Mucosa of descending colon (tissue), 3 donors: ENCODE data around the gene CXXC5. TPM values are rescaled to one million over a fixed set of nuclear protein-coding genes. Genes with fewer than 3 reads are reported as not detected.

Source experiments
- ATAC-seq: fragments of 200-7000 bp; cut with Tn5 transposase; one replicate; pipeline ENCODE4 v1.9.1; 2020; ENCODE audit warnings: mild to moderate bottlenecking, moderate library complexity
- DNase-seq, 3 donors: peaks; one replicate each; pipeline ENCODE4 v3.0.0-alpha.2; 2020
- H3K36me3 ChIP-seq: fragments of 200-600 bp; one replicate; pipeline ENCODE4 v1.8.0; 2021; ENCODE audit warnings: low read depth, mild to moderate bottlenecking
- H3K4me1 ChIP-seq: fragments of 200-600 bp; one replicate; pipeline ENCODE4 v1.8.0; 2021; ENCODE audit warnings: low read depth, mild to moderate bottlenecking
- H3K4me3 ChIP-seq: fragments of 200-600 bp; one replicate; pipeline ENCODE4 v1.8.0; 2021; ENCODE audit warnings: mild to moderate bottlenecking
- H3K9me3 ChIP-seq: fragments of 200-600 bp; one replicate; pipeline ENCODE4 v1.8.0; 2021; ENCODE audit warnings: mild to moderate bottlenecking
- intact Hi-C, 2 donors: fragments of 100-400 bp; cut with DNase I in 1 of 2; cut with micrococcal nuclease in 1 of 2; formaldehyde crosslinking; loops; one replicate each; pipeline versions ENCODE4 v1.11.0 to v1.11.1; 2022; cut with DNase I, micrococcal nuclease
- total RNA-seq, 3 donors: library from RNA; stranded (reverse); fragmentation: NEBNext Ultra II Directional in 2 of 3; extraction: Animal tissue kit (Norgen Biotek cat#: 25700) in 2 of 3; gene quantifications; one replicate each; pipeline versions ENCODE4 v1.2.1 to v1.2.4, GENCODE V29; 2021 to 2023
- TF ChIP-seq, protein P1 (sequence below): fragments of 200-600 bp; IDR thresholded peaks from one replicate; pipeline ENCODE4 v1.8.0; 2022; ENCODE audit warnings: antibody characterized with exemption, mild to moderate bottlenecking
- donor health status: DM: no; HTN: no; CAD: no; lungs with moderate emphysema.
- donor health status: DM: no; HTN: no; CAD: no.
- donor health status: DM: no; HTN: yes; CAD: no.

Gene CXXC5
- total RNA-seq, 3 donors from 2014 or later = 28.1 to 31.0 (median 28.3) TPM

DNA sequence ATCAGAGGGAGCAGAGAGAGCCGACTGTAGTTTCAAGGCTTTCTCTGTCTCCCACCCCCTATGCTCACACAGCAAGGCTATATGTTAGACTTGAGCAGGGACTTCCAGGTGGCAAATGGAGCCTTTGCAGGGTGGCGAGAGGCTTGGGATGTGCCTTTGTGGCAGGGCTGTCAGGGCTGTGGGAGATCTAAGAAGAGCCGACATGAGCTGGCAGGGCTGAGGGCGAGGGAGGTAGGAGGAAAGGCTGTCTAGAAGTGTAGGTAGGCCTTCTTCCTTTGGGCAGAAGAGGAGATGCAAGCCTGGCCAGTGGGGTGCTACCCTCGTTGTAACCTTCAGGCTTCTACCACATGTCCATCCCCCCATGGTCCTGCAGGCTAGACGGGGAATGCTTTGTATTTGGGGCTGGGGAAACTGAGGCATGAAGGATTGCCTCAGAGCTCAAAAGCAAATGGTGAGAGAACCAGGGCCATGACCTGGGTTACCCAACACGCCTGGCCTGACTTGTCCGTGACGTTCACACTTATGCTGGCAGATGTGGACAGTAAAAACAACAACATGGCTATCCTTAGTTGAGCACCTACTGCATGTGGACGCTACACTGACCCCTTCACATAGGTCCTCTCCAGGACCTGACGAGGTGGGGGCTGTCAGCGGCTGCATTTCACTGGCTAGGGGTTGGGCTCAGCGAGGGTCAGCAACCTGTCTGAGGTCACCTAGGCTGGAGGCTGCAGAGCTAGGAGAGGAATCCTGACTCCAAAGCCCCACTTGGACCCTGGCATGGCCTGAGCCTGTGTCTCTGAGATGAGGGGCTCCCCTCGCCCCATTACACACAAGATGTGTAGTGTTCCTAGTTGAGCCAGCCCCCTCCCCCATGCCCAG lies 15.3 kb downstream of the CXXC5 start:
- Histone ChIP-seq H3K36me3 (no peaks in the 10 kb centered on the region), H3K4me3 (no peak overlapping the region), H3K9me3 (no peaks in the 10 kb centered on the region), H3K4me1 (peaks cover 34% of the 10 kb centered on the region)
- TF ChIP-seq, protein P1, sequence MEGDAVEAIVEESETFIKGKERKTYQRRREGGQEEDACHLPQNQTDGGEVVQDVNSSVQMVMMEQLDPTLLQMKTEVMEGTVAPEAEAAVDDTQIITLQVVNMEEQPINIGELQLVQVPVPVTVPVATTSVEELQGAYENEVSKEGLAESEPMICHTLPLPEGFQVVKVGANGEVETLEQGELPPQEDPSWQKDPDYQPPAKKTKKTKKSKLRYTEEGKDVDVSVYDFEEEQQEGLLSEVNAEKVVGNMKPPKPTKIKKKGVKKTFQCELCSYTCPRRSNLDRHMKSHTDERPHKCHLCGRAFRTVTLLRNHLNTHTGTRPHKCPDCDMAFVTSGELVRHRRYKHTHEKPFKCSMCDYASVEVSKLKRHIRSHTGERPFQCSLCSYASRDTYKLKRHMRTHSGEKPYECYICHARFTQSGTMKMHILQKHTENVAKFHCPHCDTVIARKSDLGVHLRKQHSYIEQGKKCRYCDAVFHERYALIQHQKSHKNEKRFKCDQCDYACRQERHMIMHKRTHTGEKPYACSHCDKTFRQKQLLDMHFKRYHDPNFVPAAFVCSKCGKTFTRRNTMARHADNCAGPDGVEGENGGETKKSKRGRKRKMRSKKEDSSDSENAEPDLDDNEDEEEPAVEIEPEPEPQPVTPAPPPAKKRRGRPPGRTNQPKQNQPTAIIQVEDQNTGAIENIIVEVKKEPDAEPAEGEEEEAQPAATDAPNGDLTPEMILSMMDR = no peak
- DNase-seq (no peak), ATAC-seq (no peak)
- intact Hi-C loops = no loop called here

DNA sequence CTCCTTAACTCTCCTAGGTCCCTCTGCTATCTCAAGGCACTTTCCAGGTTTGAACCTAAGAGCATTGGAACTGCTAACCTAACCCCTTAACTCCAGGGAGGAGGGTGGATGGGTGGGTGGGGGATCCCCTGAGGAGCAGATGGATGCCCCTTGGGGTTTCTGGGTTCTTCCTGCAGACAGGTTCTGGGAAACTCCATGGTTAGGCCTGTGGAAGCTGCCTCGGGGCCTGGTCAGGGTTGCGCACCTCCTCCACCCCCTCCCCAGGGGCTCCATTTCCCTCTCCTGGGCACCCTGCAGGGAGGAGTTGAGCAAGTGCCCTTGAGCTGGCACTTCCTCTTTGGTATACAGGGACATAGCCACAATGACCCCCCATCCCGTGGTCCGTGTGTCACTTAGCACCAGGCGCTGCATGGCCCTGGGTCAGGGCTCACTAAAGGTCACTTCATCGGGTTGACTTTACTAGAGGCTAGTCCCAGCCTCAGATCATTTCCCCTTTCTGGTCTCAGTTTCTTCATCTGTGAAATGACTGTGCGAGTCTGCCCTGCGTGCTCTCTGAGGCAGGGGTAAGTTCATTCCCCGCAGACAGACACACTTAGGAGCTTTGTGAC lies 16.0 kb downstream of the CXXC5 start:
- Histone ChIP-seq H3K4me1 (peaks cover 27% of the 10 kb centered on the region), H3K9me3 (no peaks in the 10 kb centered on the region), H3K36me3 (no peaks in the 10 kb centered on the region), H3K4me3 (no peak overlapping the region)
- no peak for DNase-seq
- intact Hi-C loops = no loop called here
- TF ChIP-seq, protein P1 = no peak
- no peak for ATAC-seq

DNA sequence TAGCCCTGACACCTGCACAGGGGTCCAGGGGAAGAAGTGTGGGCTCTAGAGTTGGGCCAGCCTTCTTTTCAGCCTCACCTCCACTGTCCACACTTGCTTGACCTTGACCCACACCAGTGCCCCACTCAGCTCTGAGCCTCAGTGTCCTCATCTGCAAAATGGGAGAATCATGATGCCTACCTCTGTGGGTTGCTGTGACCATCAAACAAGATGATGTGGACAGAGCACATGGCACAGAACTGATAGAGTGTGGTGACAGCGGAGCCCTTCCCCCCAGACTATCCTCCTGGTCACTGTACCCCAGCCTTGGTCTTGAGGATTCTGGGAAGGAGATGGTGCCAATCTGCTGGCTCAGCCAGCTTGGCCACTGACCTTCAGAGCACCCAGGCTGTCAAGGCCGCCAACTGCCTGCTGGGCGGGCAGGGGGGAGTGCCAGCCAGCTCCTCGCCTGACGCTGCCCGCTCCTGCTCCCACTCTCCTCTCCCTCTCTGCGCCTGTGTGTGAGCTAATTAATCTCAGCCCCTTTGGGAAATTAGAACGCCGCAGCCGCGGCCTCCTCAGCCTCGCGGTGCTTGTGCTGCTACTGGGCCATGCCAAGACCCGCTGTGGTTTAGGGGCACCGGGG lies 16.7 kb downstream of the CXXC5 start:
- Histone ChIP-seq H3K36me3 (no peaks in the 10 kb centered on the region), H3K9me3 (no peaks in the 10 kb centered on the region), H3K4me3 (no peak overlapping the region), H3K4me1 (peaks cover 20% of the 10 kb centered on the region)
- no peak for ATAC-seq
- DNase-seq = no peak
- intact Hi-C loops = no loop called here
- TF ChIP-seq, protein P1 = no peak

DNA sequence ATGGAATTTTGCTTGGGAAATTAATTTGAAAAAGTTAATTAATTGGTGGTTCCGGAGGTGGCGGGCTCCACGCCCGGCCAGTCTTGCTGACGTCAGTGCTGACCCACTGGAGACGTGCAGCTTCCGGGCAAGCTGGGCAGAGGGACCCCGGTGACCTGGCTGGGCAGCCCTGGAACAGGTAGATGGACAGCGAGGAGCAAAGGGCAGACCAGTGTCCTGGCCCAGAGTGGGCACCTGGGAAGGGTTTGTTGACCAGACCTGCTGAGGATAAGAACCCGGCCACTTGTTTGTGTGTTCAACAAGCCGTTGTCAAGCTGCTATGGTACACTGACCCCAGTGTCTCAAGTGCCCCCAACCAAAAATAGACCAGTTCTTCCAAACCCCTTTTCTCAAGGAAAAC lies 17.5 kb downstream of the CXXC5 start:
- ATAC-seq (no peak), DNase-seq (no peak)
- Histone ChIP-seq H3K4me1 (peaks cover 14% of the 10 kb centered on the region), H3K4me3 (no peak overlapping the region), H3K9me3 (no peaks in the 10 kb centered on the region), H3K36me3 (no peaks in the 10 kb centered on the region)
- intact Hi-C loops = no loop called here
- TF ChIP-seq, protein P1 = no peak

DNA sequence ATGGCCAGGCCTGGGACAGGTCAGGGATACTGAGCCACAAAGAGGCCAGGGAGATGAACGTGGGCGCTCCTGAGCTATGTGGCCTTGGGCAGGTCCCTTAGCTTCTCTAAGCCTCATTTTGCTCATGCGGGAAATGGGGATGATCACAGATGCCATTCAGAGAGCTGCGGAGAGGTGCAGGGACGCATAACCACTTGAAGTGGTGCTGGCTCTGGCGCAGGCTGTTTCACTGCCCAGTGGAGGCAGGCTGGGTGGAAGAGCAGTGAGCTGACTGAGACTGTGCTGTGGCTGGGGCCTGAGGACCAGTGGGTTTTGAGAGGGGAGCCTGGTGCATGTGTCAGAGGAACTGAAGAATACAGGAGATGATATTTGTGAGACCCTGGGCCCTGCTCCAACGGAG lies 18.4 kb downstream of the CXXC5 start:
- Histone ChIP-seq H3K4me3 (no peak overlapping the region), H3K36me3 (no peaks in the 10 kb centered on the region), H3K4me1 (peaks cover 9% of the 10 kb centered on the region), H3K9me3 (no peaks in the 10 kb centered on the region)
- ATAC-seq (no peak), DNase-seq (no peak)
- TF ChIP-seq, protein P1 = no peak
- intact Hi-C loops = no loop called here
